Measurements from ENCODE around the gene KCTD5.
A peak's percentile ranks its signal among the peaks of the same experiment; 100 is the strongest.
"Not testable (repeated sequence)": the region's sequence is repeated elsewhere in the genome, so short reads cannot be mapped to it uniquely, and the experiment has no call there.

Gene KCTD5
- total RNA-seq: 20.8 to 36.6 reads per million in 2 donors

DNA sequence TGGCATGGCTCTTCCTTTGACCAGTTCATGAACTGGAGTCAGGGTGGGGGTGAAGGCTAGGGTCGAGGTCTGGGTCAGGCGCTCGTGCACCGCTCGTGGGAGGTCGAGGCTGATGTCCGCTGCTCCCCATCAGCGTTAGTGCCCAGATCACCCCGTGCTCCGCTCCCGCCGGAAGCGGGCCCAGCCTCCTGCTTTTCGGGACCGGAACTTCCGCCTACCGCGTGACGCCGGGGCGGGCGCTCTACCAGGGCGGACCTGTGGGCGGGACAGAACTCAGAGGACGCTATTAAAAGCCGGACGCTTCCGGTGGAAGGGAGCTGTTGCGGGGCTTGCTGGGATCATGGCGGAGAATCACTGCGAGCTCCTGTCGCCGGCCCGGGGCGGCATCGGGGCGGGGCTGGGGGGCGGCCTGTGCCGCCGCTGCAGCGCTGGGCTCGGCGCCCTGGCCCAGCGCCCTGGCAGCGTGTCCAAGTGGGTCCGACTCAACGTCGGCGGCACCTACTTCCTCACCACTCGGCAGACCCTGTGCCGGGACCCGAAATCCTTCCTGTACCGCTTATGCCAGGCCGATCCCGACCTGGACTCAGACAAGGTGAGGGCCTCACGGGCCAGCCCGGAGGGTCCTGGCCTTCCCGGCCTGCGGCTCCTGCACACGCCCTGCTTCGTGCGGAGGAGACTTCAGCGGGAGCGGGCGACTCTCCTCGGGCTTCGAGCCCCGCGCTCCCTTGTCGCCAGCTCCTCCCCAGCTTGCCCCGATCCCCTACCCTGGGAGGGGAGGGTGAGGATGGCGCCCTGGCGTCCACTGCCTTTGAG lies at the start of gene KCTD5:
KCTD5 (plus strand) TSS at position 315 of the 813 bp plus-strand sequence; CDS start at position 341, 26 bp downstream.
- DNase-seq: peak; percentile 93

- peak; percentile 41 for DNase-seq
These were observed 43.1 kb upstream of the KCTD5 start for GRCh38 chr16:2639071-2639721.

DNA sequence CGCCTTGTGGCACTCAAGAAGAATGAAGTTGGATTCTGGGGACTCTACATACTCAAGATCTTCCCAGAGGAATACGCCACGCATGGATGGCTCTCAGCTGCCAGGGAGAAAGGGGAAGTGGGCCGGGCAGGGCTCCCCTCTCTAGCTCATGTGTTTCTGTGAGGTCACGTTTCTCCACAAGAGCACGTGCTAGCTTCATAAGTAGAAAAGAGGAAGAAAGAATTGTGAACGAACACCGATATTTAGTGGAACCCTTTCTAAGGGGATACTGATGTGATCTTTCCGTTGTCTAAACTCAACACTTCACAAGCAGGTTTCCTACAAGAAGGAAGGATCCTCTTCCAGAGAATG lies 42.6 kb upstream of the KCTD5 start:
- not testable (repeated sequence) for DNase-seq

DNA sequence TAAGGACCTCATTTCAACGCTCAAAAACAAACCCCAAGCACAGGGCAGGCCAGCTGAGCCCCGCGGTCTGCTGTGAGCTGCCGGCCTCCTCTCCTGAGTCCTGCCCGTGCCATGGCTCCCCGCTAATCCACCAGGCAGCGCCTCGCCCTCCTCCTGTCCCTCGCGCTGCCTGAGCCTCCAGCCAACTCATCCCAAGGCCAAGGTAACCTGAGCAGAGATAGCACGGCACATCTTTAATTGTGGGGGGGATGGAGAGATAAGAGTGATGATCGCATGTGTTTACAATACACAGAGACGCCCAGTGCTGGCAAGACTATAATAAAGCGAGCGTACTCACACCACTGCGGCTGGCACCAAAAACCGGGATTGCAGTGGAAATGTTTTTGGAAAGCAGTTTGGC lies 39.8 kb upstream of the KCTD5 start:
- not testable (repeated sequence) for DNase-seq

DNA sequence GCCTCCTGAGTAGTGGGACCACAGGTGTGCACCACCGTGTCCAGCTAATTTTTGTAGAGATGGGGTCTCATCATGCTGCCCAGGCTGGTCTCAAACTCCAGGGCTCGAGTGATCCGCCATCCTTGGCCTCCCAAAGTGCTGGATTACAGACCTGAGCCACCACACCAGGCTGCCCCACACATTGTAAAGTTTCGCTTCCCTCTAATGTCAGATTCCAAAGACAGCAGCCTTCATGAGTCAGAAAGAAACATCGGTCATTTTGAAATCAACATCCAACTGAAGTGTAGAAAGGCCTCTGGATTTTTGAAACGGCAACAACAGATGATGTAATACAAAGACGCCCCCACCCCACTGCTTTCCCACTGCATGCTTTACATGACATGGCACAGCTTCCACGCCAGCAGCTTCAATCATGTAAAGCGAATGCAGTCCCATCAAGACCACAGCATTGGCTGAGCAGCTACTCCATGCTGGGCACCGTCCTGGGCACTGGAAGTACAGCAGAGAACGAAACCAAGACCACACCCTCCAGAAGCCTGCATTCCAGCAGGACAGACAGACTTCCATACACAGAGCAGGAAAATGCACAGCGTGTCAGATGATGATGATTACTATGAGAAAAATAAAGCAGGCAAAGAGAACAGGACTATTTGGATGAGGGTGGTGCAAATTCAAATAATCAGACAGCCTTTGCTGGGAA lies 37.4 kb upstream of the KCTD5 start:
- not testable (repeated sequence) for DNase-seq

DNA sequence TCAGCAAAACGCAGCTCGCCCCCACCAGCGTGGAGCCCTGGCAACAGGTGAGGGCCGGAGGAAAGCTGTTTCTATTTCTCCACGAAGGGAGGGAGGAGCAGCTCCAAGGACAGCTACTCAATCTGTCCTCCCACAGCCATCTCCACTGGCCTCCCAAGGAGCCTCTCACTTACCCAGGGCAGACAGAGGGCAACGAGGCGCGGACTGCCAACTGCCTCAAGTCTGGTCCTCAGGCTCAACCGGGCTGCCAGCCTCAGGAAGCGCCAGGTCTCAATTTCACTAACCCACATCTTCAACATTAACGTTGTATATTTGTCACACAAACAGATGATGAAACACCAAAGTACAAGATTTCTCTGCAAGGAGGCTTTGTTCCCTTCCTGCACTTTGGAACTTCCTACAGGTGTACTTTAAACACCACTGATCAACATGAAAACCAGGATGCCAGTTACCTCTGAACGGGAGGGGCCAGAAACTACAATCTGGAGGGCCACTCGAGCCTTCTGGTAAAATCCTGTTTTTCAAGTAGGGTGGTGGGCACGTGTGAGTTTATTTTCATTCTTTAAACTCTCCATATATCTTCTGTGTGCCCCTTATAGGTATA lies 31.0 kb upstream of the KCTD5 start:
- not testable (repeated sequence) for DNase-seq

GRCh38 chr16:2653915-2654314 lies 28.4 kb upstream of the KCTD5 start:
- not testable (repeated sequence) for DNase-seq

DNA sequence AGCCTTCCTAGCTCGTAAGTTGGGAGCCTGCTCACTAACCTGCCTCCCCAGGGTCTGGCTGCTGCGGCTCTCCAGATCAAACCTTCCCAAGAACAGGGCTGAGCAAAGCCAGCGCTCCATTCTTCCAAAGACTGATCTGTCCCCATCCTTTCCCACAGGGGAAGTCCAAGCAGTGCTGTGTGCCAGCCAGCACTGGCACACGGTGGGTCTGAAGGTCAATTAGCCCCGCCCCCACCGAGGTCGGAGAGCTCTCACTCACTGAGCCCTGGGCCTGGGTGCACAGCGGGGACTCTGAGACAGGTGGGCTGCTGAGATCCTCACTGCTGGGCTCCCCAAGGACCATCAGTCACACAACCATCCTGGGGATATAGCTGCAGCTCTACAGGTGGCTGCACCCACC lies 27.4 kb upstream of the KCTD5 start:
- not testable (repeated sequence) for DNase-seq

DNA sequence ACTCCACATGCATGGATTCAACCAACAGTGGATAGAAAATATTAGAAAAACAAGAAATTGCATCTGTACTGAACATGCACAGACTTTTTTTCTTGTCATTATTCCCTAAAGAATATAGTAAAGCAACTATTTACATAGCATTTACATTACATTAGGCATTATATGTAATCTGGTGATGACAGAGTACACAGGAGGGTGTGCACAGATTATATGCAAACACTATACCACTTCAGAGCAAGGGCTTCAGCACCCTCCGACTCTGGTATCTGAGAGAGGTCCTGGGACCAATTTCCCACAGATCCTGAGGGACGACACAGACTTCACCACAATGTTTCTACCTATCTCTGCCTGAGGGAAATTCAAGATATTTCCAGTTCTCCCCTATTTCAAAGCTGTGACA lies 25.3 kb upstream of the KCTD5 start:
- no peak for DNase-seq

GRCh38 chr16:2657803-2658202 lies 24.5 kb upstream of the KCTD5 start:
- DNase-seq: not testable (repeated sequence)

DNA sequence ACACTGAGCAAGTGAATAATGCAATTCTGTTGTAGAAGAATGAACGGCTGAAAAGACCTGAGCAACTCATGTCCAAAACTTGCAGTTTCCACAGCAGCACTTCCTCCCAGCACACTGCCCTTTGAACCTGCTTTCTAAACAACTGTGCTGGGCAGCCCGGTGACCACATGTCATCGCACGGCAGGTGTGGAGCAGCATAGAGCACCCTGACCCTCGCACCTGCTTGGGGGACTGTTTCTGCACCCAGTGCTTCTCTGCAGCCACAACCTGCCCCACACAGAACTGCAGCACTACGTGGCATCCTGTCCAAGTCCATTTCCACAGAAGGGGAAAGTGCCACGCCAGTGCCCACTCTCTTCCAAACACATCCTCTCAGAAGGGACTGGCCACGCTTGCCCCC lies 22.8 kb upstream of the KCTD5 start:
- not testable (repeated sequence) for DNase-seq

DNA sequence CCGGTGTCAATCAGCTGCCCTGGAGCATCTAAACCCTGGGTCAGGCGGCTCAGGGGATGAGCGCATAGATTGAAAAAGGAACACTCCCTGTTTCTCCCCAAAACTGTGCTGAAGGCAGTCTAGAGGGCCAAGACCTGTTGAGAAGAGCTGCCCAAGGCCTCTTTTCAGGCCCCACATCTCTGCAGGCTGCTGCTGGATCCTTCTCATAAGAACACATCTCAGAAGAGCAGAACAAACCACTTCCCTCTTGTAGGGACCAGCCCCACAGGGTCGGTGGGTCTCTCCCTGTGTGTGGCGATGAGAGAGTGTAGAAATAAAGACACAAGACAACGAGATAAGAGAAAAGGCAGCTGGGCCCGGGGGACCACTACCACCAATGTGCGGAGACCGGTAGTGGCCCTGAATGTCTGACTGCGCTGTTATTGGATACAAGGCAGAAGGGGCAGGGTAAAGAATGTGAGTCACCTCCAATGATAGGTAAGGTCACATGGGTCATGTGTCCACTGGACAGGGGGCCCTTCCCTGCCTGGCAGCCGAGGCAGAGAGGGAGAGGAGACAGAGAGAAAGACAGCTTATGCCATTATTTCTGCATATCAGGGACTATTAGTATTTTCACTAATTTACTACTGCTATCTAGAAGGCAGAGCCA lies 22.2 kb upstream of the KCTD5 start:
- DNase-seq: not testable (repeated sequence)

DNA sequence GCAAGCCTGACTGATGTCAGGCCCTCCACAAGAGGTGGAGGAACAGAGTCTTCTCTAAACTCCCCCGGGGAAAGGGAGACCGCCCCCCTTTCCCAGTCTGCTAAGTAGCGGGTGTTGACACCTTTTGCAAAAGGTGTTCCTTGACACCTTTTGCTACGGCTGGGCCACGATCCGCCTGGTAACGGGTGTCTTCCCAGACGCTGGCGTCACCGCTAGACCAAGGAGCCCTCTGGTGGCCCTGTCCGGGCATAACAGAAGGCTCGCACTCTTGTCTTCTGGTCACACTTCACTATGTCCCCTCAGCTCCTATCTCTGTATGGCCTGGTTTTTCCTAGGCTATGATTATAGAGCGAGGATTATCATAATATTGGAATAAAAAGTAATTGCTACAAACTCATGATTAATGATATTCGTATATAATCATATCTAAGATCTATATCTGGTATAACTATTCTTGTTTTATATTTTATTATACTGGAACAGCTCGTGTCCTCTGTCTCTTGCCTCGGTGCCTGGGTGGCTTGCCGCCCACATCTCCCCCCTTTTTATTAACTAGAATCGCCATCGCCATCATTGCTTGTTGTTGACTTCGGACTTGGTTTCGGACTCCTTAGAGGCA lies 21.5 kb upstream of the KCTD5 start:
- peak; percentile 14 for DNase-seq

DNA sequence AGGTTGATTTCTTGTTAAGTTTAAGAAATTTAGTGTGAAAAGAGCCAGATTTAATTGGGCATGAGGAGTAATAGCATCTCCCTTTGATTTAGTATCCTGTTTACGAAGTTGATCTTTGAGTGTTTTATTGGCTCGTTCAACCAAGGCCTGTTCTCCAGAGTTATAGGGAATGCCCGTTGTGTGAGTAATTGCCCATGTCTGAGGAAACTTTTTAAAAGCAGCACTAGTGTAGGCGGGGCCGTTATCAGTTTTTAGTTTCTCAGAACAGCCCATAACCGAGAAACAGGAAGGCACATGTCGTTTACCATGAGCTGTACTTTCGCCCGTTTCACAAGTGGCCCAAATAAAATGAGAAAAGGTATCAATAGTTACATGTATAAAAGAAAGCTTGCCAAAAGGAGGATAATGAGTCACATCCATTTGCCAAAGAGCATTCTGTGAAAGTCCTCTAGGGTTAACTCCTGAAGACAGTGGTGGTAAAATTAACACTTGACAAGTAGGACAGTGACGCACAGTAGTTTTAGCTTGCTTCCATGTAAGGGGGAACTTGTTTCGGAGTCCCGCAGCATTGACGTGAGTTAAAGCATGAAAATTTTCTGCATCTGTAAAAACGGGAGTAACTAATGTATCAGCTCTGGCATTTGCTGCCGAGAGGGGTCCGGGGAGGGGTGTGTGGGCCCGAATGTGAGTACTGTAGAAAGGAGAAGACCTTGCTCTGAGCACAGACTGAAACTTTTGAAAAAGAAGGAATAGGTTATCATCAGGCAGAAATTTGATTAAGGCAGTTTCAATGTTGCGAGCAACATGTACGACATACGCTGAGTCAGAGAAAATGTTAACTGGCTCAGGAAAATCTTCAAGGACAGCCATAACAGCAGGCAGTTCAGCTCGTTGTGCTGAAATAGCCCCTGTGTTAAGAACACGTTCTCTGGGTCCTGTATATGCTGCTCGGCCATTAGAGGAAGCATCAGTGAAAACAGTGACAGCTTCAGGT lies 18.5 kb upstream of the KCTD5 start:
- no peak for DNase-seq

DNA sequence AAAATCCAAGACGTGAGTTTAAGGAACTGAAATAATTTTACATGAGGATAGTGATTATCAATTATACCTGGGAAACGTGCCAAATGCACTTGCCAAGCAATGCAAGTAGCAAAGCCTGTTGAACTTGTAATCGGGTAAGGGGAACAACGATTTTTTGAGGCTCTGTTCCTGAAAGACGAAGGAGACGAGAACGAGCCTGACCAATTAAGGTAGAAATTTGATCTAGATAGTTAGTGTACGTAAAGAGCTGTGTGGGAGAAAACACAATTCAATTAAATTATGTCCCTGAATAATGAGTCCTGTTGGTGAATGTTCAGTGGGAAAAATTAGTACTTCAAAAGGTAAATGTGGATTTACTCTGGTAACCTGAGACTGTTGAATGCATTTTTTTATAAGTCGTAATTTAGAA lies 17.7 kb upstream of the KCTD5 start:
- no peak for DNase-seq

- DNase-seq: not testable (repeated sequence)
These were observed 15.7 kb upstream of the KCTD5 start for GRCh38 chr16:2666671-2667070.

DNA sequence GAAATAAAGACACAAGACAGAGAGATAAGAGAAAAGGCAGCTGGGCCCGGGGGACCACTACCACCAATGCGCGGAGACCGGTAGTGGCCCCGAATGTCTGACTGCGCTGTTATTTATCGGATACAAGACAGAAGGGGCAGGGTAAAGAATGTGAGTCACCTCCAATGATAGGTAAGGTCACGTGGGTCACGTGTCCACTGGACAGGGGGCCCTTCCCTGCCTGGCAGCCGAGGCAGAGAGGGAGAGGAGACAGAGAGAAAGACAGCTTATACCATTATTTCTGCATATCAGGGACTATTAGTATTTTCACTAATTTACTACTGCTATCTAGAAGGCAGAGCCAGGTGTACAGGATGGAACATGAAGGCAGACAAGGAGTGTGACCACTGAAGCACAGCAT lies 12.7 kb upstream of the KCTD5 start:
- DNase-seq: not testable (repeated sequence)

- peak; percentile 47 for DNase-seq
These were observed 12.3 kb upstream of the KCTD5 start for GRCh38 chr16:2670017-2670416.

- not testable (repeated sequence) for DNase-seq
These were observed 11.1 kb upstream of the KCTD5 start for GRCh38 chr16:2671193-2671592.

DNA sequence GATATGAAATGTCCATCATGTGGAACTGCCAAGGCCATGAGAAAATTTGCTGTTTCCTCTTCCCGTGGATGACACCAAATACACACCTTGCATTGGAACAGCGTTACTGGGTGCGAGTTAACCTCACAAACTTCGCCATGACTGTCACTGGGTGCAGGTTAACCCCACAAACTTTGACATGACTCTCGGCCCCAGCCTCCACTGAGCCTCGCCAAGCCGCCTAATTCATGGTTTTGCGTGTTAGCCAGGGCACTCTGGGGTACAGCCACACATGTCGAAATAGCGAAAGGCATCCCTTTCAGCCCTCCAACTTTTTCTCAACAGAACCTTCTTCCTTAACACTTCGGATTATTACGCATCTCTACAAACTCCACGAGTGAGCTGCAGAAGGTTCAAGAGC lies 10.6 kb upstream of the KCTD5 start:
- no peak for DNase-seq

Data from T-helper 9 cell (primary cell).